HepG2 (cell line): ENCODE results near the gene APBB2. TPM values are rescaled to one million over a fixed set of nuclear protein-coding genes. Genes with fewer than 3 reads are reported as not detected.
A peak's percentile ranks its signal among the peaks of the same experiment; 100 is the strongest.

Experiments
- DRAP1 ChIP-seq: IDR thresholded peaks from 2 replicates; pipeline ENCODE4 v1.6.1; 2016; ENCODE audit warnings: missing genetic modification reagents, missing compliant biosample characterization
- FOXK2 ChIP-seq: fragments of 450-650 bp; IDR thresholded peaks from 2 replicates; pipeline ENCODE4 v1.6.1; 2016
- GZF1 ChIP-seq: sonication (generic); formaldehyde crosslinking; IDR thresholded peaks from 2 replicates; pipeline ENCODE4 v1.5.1; 2020; ENCODE audit warnings: mild to moderate bottlenecking, missing genetic modification reagents
- HDAC1 ChIP-seq: sonication (generic); formaldehyde crosslinking; IDR thresholded peaks from 2 replicates; pipeline ENCODE4 v1.5.1; 2020; ENCODE audit warnings: mild to moderate bottlenecking, missing genetic modification reagents
- KDM6A ChIP-seq: IDR thresholded peaks from 2 replicates; pipeline ENCODE4 v1.6.1; 2016; ENCODE audit warnings: low read depth
- RBM22 ChIP-seq: fragments of 200-400 bp; formaldehyde crosslinking; optimal IDR thresholded peaks from 2 replicates; pipeline ENCODE3; 2017; ENCODE audit warnings: mild to moderate bottlenecking, low read length, moderate library complexity
- REST ChIP-seq, 2 experiments: IDR thresholded peaks; 2 replicates each; pipeline ENCODE4 v1.6.1; 2011 to 2012; ENCODE audit warnings: low read length in 2 of 2, borderline replicate concordance in 1 of 2, low read depth in 1 of 2, mild to moderate bottlenecking in 1 of 2, moderate library complexity in 1 of 2
- SP140L ChIP-seq: sonication (generic); formaldehyde crosslinking; IDR thresholded peaks from 2 replicates; pipeline ENCODE4 v1.4.0; 2020; ENCODE audit warnings: missing genetic modification reagents, borderline replicate concordance
- TAF1 ChIP-seq: sonication (generic); formaldehyde crosslinking; IDR thresholded peaks from 2 replicates; pipeline ENCODE4 v1.4.0; 2020; ENCODE audit warnings: missing genetic modification reagents
- TERF1 ChIP-seq: sonication (generic); formaldehyde crosslinking; IDR thresholded peaks from 2 replicates; pipeline ENCODE4 v1.8.0; 2022; ENCODE audit warnings: mild to moderate bottlenecking, missing genetic modification reagents, moderate library complexity
- ZNF230 ChIP-seq: sonication (generic); formaldehyde crosslinking; IDR thresholded peaks from 2 replicates; pipeline ENCODE4 v1.4.0; 2020; ENCODE audit warnings: mild to moderate bottlenecking, missing genetic modification reagents
- ZNF383 ChIP-seq: sonication (generic); formaldehyde crosslinking; IDR thresholded peaks from 2 replicates; pipeline ENCODE4 v1.4.0; 2020; ENCODE audit warnings: missing genetic modification reagents, mild to moderate bottlenecking, borderline replicate concordance
- ZNF646 ChIP-seq: sonication (generic); formaldehyde crosslinking; IDR thresholded peaks from 2 replicates; pipeline ENCODE4 v1.9.0; 2021; ENCODE audit warnings: mild to moderate bottlenecking, missing genetic modification reagents
- ZNF710 ChIP-seq: sonication (generic); formaldehyde crosslinking; IDR thresholded peaks from 2 replicates; pipeline ENCODE4 v1.5.0; 2020; ENCODE audit warnings: mild to moderate bottlenecking, missing genetic modification reagents, borderline replicate concordance
- polyA plus RNA-seq, 8 experiments: library from polyadenylated mRNA; depleted of rRNA in 3 of 8; stranded (reverse) in 7 of 8; unstranded in 1 of 8; fragments of >200 nt; fragmentation: Illumina TruSeq in 4 of 8; extraction: Trizol in 4 of 8; gene quantifications; 2 replicates each; pipeline versions ENCODE4 v1.2.1 to v1.2.3, GENCODE V29; 2011 to 2016; ENCODE audit warnings: low read depth in 4 of 8, missing spikeins in 1 of 8, mixed read lengths in 1 of 8; ENCODE audit not compliant: insufficient read depth in 1 of 8
- total RNA-seq, 5 experiments: library from RNA; depleted of rRNA; stranded (reverse); fragments of >200 nt; fragmentation: Illumina TruSeq; extraction: Trizol; gene quantifications; 2 replicates each; pipeline ENCODE4 v1.2.3, GENCODE V29; 2016; ENCODE audit warnings: low read depth in 1 of 5

The APBB2 gene
- total and polyA plus RNA-seq, 2 of the 13 experiments (the other 11 are each of a cell fraction or from before 2014, with no cell fraction given): 11.7 to 17.0 TPM

GRCh38 chr4:41214136-41214824, at the start of gene APBB2 (continued):
- no peak for TF ChIP-seq ZNF646 (CRISPR knock-in tag)
- TF ChIP-seq KDM6A (CRISPR knock-in tag): no peak
- TF ChIP-seq TERF1 (CRISPR knock-in tag): no peak
- TF ChIP-seq ZNF710 (CRISPR knock-in tag): peak; percentile 42; the same call in 1 of the 2 replicates
- TF ChIP-seq TAF1 (CRISPR knock-in tag): peak; percentile 88
- no peak for TF ChIP-seq HDAC1 (CRISPR knock-in tag)
- no peak for TF ChIP-seq GZF1 (CRISPR knock-in tag)
- peak in 1 of 2 experiments; percentile 39; a peak in 1 of 4 replicates for TF ChIP-seq REST (IDR thresholded peaks at IDR 0.05; ENCODE audit: borderline replicate concordance in 1 of 2, low read depth in 1 of 2, low read length in 2 of 2)
- peak; percentile 20; the same call in 1 of the 2 replicates for TF ChIP-seq ZNF230 (CRISPR knock-in tag)
- peak; percentile 64; the same call in 1 of the 2 replicates for TF ChIP-seq DRAP1 (CRISPR knock-in tag)
- TF ChIP-seq ZNF383 (CRISPR knock-in tag): no peak
- no peak for TF ChIP-seq RBM22
- no peak for TF ChIP-seq FOXK2
- TF ChIP-seq SP140L (CRISPR knock-in tag): no peak
